SIG-M5 (cell line): ENCODE results near the gene TMEM256.

Experiments
- DNase-seq: peaks from one replicate; lab custom pipeline; 2025; lab: John Stamatoyannopoulos, UW

The TMEM256 gene

DNA sequence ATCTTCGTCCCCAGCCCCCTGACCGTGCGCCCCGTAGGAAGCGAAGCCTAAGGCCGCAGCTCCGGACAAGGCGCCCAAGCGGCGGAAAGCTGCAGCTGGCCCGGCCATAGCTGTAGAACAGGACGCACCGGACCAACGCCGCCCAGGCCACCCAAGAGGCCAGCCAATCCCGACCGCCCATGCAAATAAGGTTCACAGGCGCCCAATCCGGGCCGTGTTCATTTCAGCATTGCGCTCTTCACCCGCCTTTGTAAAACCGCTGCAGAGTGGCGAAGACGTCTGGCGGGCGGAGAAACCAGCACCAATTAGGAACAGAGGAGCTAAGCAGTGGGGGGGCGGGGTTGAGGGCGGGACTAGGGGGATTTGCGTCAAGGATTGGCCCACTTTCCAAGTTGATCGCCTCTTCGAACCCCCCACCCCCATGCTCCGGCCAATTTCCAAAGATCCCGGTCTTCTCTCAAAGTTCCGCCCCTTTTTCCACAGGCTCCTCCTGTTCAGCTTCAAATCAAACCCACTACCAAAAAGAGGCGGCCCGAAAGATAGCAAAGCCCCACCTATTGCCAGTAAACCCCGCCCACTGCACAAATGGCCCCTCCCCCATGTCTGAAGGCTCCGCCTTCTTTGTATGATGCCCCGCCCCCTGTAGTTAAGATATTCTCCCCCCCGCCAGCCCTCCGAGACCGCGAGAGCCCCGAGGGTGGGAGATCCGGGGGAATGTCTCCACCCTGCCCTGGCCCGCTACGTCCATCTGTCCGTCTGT is at the start of gene TMEM256:
TMEM256 (minus strand) TSS at position 121 of the 760 bp plus-strand sequence; CDS start at position 108, 13 bp downstream.
- DNase-seq, result peak; percentile 57

DNA sequence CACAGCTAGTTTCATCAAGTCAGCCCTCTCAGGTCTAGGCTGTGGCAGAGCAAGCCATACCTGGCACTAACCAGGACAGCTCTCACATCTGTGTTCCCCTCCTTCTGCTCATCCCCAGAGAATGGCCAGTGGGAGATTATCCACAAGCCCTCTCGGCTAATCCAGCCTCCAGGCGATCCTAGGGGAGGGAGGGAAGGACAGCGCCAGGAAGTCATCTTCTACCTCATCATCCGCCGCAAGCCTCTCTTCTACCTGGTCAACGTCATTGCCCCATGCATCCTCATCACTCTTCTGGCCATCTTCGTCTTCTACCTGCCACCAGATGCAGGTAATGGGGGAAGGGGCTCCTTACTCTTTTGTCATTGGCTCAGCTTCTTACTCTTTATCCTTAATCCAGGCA is 44.6 kb upstream of the TMEM256 start:
- DNase-seq, result no peak

DNA sequence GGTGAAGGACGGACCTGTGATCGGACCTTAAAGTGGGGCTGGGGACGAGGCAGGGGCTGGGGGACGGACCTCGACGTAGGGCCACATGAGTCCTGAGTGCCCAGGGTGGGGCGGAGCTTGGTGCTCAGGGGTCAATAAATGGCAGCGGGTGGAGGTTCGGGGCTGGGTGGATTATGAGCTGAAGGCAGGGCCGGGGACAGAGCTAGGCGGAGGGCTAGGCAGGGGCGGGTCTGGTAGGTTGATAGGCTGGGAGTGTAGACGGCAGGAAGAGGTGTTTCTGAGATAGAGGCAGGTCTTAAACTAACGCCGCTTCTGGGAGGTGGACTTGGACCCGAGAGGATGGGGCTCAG is 41.7 kb upstream of the TMEM256 start:
- DNase-seq, result no peak

DNA sequence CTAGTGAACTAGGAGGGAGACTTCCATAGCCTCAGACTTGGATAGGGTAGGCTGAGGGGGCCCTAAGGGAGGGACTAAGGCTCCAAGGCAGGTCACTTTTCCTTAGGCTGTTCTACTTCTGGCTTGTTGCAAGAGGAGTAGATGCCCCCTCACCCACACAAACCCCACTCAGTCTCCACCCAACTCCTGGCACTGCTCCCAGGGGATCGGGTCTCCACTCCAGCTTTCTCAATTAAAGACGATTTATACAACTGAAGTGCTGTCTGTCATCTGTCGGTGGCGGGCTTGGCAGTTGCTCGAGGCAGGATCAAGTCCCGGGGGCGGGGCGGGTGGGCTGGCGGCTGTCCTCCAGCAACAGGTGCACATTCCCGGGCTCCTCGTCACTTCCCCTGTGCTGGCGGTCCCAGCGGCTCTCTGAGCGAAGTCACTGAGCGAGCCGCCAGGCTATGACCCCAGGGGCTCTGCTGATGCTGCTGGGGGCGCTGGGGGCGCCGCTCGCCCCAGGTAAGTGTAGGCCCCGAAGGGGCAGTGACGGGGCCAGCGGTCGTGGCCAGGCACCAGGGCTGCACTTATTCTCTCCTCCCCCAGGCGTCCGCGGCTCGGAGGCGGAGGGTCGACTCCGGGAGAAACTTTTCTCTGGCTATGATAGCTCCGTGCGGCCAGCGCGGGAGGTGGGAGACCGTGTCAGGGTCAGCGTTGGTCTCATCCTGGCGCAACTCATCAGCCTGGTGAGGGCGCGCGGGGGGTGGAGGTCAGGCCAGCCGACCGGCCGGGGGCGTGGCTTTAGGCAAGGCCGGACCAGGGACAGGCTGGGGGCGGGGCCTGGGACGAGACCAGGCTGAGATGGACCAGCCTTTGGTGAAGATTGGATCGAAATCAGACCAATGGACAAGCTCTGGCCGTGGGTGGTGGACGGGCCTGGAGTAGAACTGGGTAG is 41.1 kb upstream of the TMEM256 start, which contains the start of gene CHRNB1:
CHRNB1 (plus strand) TSS at position 380 of the 937 bp plus-strand sequence; CDS start at position 447, 67 bp downstream.
- no peak for DNase-seq

DNA sequence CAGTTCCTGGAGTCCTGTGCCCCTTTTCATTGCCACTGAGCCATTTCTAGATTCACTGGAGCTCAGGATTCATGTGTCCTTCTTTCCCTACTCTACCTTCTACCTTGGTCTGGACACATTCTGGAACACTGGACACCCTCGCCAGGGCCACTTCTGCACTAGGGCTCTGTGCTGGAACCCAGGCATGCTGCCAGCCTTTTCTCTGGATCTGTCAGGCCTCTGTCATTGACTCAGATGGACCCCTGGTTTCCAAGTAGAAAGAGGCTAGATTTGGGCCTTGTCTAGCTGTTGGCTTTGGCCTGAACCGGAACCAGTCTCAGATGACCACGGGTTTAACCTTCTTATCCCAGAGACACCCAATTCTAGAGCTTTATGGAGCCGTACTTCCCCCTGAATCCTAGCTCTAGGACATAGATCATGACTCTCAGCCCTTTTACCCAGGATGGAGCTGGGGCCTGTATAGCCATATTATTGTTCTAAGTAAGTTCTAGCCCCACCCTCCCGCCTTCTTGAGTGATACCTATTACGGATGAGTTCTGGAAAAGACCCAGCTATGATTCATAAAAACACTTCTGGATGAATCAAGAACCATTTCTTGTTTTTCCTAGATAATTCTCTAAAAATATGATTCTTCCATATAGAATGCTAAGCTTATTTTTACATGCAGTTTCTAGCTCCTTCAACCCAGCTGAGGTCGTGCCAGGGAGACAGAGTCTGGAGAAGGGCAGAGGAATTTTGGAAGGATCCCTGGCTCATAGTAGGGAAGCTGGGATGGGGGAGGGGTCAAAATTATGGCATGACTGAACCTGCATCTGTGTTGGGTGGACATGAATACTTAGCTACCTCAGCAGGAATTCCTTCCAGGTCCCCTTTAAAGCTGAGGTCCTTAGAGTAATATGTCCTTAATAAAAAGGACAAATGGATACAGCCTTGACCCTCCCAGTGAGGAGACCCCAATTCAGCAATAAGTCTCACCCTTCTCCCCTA is 39.9 kb upstream of the TMEM256 start:
- no peak for DNase-seq

DNA sequence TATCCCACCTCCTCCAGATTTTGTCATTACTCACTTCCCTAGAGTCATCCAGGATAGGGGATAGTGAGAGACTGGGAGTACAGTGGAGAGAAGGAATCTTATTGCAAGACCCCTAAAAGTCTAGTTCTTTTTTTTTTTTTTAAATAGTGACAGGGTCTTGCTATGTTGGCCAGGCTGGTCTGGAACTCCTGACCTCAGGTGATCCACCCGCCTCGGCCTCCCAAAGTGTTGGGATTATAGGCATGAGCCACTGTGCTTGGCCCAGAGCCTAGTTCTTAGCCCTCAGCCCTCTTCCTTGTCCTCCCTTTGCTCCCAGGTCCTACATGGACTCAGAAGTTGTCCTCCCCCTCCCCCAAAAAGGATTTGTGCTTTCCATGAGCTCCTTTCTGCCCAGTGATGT is 38.2 kb upstream of the TMEM256 start:
- no peak for DNase-seq

DNA sequence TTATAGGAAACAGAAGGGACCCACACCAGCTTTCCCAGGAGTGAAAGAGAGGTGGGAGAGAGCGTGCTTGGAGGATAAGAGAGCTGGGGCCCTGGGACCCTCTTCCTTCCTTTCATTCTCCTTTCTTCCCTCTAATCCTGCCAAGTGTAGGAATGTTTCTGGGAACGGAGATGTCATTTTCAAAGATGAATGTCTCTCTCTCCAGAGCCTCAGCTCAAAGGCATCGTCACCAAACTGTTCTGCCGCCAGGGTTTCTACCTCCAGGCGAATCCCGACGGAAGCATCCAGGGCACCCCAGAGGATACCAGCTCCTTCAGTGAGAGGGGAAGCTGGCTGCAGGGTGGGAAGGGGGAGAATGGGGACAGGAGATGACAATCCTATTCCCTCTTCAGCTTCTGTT is 37.4 kb upstream of the TMEM256 start:
- DNase-seq, result no peak

DNA sequence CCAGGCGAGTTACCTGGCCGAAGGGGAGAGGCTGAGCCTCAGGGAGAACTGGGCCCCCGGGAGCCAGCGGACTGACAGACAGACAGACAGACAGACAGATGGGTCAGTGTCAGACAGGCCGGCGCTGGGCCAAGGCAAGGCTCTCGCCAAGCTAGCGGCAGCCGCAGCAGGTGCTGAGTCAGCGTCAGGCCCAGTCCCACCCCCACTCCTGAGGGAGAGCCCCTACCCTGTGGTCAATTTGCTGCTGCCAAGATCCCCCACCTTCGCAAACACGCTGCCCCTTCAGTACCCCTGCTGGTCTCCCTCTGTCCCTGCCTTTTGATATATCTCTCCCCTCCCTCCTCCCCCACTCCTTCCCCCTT is 36.9 kb upstream of the TMEM256 start:
- no peak for DNase-seq

DNA sequence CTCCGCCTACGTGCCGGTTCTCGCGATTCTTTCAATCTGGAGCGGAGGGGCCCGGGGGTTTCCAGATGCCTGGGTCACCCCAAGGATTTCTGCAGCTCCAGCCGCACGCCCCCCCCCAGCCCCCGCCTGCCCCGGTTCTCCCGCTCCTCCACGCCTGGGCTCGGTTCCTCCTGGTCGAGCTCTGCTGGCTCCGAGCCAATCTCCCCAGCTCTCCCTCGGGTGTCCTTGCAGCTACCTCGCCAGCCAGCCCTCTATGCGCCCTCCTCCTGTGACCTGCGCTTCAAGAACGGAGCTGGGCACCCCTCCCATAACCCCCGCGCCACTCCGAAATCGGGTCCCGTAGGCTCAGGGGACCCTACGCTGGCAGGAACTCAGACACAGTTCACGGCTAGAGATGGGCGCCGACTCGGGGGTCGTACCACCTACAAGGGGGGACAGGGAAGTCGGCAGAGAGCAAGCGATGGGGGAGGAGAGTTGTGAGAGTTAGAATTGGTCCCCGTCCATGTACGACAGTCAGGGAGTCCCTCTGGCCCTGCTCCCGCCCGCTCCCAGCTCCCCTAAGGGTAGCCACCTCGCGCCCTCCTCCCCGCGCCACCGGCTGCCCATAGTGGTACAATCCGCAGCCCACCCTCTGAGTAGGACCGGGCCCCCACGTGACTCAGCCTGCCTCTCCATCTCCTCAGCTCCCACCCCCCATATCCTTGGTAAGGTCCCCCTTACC is 36.4 kb upstream of the TMEM256 start:
- DNase-seq, result no peak

DNA sequence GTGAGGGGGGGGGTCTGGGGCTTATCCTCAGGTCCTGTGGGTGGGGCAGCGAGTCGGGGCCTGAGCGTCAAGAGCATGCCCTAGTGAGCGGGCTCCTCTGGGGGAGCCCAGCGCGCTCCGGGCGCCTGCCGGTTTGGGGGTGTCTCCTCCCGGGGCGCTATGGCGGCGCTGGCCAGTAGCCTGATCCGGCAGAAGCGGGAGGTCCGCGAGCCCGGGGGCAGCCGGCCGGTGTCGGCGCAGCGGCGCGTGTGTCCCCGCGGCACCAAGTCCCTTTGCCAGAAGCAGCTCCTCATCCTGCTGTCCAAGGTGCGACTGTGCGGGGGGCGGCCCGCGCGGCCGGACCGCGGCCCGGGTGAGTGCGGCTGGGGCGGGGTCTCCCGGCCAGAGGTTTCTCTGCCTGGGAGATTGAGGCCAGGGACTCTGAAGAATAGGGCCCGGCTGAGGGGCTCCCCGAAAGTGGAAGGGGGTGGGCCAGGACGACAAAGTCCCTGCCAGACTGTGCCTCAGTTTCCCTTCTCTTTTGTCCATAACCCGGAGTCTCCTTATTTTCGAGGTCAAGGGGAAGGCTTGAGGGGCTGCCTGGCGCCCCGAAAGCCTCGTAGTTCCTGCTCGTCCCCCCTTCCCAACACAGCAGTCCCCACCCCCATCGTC is 35.7 kb upstream of the TMEM256 start, which contains the start of gene FGF11:
FGF11 (plus strand) TSS at position 51 of the 651 bp plus-strand sequence; CDS start at position 160, 109 bp downstream.
- no peak for DNase-seq

DNA sequence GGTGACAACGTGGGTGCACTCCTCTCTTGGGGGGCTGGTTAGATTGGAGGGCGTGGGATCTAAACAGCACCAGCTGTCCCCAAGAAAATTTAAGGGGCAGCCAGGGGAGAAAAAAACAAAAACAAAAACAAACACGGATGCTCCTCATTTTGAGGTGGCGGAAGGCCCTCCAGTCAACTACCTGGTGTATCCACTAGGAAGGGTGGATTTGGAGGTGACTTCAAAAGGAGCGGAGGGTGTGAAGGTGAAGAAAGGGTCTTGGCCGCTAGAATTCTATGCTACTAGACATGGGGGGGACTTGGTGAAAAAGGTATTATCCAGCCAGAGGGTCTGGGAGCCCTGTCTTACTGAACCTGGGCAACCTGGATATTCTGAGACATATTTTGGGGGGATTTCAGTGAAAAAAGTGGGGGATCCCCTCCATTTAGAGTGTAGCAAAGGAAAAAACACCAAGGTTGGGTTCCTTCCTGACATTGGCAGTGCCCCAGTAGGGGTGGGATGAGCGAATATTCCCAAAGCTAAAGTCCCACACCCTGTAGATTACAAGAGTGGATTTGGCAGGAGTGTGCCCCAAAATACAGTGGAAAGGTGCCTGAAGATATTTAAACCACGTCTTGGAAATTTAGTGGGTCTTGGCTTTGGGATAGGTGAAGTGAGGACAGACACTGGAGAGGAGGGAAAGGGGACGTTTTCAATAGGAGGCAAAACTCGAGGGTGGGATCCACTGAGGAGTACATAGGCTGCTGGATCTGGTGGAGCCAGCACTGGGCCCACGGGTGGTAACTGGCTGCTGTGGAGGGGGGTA is 35.0 kb upstream of the TMEM256 start:
- no peak for DNase-seq

DNA sequence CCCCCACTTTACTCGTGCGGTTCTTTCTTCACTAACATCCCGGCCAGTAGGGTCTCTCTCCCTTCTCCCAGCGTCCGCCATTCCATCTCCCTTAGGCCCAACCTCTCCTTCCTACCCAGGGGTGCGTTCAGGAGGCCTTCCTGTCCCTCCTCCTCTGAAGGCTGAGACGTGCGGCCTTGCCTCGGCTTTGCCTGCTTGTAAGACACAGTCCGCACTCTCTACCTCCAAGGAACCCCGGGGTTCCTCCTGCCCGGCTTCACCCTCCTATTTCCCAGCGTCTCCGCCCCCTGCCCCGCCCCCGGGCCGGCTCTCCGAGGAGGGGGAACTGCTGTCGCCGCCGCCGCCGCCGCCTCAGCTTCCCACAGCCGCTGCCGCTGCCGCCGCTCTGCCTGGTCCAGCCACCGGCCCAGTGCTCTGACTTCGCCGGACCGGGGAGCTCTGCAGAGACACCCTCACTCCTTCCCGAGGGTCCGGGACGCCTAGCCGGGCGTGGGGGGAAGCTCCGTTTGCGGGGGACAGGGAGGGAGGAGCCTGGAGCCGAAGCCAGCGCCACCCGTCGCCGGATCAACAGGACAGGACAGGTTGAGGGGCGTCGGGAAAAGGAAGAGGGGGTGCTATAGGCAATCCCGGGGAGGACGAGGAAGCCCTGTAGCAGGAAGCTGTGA is 34.2 kb upstream of the TMEM256 start:
- no peak for DNase-seq

DNA sequence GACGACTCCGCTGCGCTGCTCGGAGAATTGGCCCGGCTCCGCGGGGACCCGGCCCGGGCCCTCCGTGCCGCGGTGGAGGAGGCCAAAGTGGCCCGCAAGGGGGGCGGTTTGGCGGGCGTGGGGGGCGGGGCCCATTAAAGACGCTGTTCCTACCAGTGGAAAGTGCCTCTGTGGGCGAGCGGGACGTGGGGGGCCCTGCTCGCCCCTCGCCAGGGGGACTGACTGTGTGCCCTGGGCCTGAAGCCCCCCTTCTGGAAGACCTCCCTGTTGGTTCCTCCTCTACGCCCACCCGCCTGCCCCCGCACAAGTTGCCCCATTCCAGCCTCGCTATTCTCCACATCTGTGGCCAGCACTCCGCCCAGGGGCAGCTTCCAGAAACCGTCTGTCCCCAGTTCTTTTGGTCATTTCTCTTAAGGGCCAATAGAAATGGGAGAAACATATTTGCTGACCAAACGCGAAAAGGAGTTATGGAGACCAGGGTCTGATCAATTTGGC is 33.5 kb upstream of the TMEM256 start:
- no peak for DNase-seq

DNA sequence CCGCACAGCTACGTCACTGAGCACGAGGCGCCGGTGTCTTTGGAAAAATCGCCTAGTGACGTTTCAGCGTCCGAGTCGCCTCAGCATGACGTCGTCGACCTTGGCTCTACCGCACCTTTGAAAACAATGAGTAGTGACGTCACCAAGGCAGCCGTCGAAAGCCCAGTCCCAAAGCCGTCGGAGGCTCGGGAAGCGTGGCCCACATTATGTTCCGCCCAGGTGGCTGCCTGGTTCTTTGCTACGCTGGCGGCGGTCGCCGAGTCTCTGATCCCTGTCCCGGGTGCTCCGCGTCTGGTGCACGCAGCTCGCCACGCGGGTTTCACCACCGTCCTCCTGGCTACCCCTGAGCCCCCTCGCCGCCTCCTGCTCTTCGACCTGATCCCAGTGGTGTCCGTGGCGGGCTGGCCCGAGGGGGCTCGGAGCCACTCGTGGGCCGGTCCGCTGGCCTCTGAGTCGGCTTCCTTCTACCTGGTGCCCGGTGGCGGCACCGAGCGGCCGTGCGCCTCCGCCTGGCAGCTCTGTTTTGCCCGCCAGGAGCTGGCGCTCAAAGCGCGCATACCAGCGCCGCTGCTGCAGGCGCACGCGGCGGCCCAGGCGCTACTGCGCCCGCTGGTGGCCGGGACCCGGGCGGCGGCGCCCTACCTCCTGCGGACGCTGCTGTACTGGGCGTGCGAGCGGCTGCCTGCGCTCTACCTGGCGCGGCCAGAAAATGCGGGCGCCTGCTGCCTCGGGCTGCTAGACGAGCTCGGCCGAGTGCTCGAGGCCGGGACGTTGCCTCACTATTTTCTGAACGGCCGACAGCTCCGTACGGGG is 32.9 kb upstream of the TMEM256 start:
- DNase-seq, result no peak

DNA sequence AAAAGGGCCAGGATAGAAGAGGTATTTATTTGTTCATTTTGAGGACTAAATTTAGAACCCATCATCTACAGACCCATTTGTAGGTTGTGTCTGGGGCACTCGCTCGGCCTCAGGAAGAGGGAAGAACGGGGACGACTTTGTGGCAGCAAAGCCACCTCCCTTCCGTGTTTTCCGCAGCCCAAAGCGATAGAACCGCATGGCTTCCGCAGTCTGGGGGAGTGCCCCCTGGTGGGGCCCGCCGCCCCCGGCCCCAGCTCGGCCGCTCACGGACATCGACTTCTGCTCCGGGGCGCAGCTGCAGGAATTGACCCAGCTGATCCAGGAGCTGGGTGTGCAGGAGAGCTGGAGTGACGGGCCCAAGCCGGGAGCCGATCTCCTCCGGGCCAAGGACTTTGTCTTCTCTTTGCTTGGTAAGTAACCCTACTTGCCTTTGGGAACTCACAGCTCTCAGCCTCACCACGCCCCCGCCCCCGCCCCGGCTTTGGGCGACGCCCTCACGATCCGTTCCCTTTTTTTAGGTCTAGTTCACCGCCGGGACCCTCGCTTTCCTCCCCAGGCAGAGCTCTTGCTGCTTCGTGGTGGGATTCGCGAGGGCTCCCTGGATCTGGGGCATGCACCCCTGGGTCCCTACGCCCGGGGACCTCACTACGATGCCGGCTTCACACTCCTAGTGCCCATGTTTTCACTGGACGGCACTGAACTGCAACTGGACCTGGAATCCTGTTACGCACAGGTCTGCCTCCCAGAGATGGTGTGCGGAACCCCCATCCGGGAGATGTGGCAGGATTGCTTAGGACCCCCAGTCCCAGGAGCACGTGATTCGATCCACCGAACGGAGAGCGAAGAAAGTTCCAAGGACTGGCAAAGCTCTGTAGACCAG is 32.0 kb upstream of the TMEM256 start:
- no peak for DNase-seq

DNA sequence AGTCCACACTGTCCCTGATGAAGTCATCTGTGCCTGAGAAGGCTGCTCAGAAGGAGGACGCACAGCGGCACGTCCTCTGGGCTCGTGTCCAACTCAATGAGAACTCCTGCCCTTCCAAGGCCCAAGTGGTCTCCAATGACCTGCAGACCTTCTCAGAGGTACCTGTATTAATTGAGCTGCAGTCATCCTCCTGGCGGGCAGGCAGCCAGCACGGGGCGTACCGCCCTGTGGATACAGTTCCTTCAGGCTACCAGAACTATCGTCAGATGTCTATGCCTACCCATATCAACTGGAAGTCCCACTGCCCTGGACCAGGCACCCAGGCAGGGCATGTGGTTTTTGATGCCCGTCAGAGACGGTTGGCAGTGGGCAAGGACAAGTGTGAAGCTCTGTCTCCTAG is 28.4 kb upstream of the TMEM256 start:
- no peak for DNase-seq

DNA sequence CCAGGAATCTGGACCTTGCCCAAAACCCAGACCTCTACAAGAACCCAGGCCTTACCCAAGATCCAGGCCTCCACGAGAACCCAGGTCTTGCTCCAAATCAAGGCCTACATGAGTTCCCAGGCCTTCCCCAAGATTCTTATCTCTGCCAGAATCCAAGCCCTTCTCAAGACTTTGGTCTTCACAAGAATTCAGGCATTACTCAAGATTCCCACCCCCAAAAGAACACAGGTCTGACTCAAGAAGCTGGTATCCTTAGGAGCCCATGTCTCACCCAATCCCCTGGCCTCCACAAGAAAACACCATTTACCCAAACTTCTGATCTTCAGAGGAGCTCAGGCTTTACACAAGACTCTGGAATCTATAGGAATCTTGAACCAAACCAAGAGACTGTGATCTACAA is 27.3 kb upstream of the TMEM256 start:
- DNase-seq, result no peak
